ENCODE results near the gene R3HDM2. TPM values are rescaled to one million over a fixed set of nuclear protein-coding genes. Genes with fewer than 3 reads are reported as not detected.

Gene R3HDM2
- total RNA-seq, 1 experiment from 2014 or later, result 64.8 TPM

GRCh38 chr12:57273516-57273915, 157.3 kb downstream of the R3HDM2 start:
- H3K27ac Mint-ChIP-seq (ENCODE audit: low read depth, unreplicated experiment), result no peak overlapping the region
- POLR2A ChIA-PET, result interaction anchor here (0.7 kb wide), 1 partner anchor 195 kb away, joined by 3 read pairs; the partner anchor contains the start of gene NEMP1
- CTCF ChIA-PET, result interaction anchor here (0.7 to 2.7 kb wide), 3 partner anchors 9 to 34 kb away, joined by 3 to 14 read pairs (median 3); no protein-coding TSS in a partner anchor
- H3K9me3 Mint-ChIP-seq (ENCODE audit: unreplicated experiment), result no peaks in the 10 kb centered on the region
- TF ChIP-seq CTCF (IDR thresholded peaks at IDR 0.05; ENCODE audit: unreplicated experiment), result no peak
- intact Hi-C loops (cut with micrococcal nuclease), result no loop called here
- DNase-seq (ENCODE audit: unreplicated experiment), result no peak
- H3K4me3 Mint-ChIP-seq (ENCODE audit: unreplicated experiment), result no peak overlapping the region
- BruUV-seq (replicated peaks), result no TSS peak
- no peaks in the 10 kb centered on the region for H3K4me1 Mint-ChIP-seq (ENCODE audit: insufficient read depth, unreplicated experiment)
- H3K36me3 Mint-ChIP-seq (ENCODE audit: insufficient read depth, unreplicated experiment), result peaks cover 90% of the 10 kb centered on the region
- no peaks in the 10 kb centered on the region for H3K27me3 Mint-ChIP-seq (ENCODE audit: insufficient read depth, unreplicated experiment)

GRCh38 chr12:57272337-57273151, 158.3 kb downstream of the R3HDM2 start:
- Mint-ChIP-seq H3K9me3 (ENCODE audit: unreplicated experiment) (no peaks in the 10 kb centered on the region), H3K4me1 (ENCODE audit: insufficient read depth, unreplicated experiment) (no peaks in the 10 kb centered on the region), H3K36me3 (ENCODE audit: insufficient read depth, unreplicated experiment) (peaks cover 90% of the 10 kb centered on the region), H3K27ac (ENCODE audit: low read depth, unreplicated experiment) (no peak overlapping the region), H3K27me3 (ENCODE audit: insufficient read depth, unreplicated experiment) (no peaks in the 10 kb centered on the region), H3K4me3 (ENCODE audit: unreplicated experiment) (no peak overlapping the region)
- intact Hi-C loops (cut with micrococcal nuclease), result no loop called here
- no peak for TF ChIP-seq CTCF (IDR thresholded peaks at IDR 0.05; ENCODE audit: unreplicated experiment)
- ChIA-PET CTCF (interaction anchor here (0.8 to 2.7 kb wide), 3 partner anchors 8 to 181 kb away, joined by 3 to 14 read pairs (median 4); no protein-coding TSS in a partner anchor), POLR2A (interaction anchor here (0.7 kb wide), 1 partner anchor 194 kb away, joined by 3 read pairs; the partner anchor contains the start of gene NEMP1)
- no peak for DNase-seq (ENCODE audit: unreplicated experiment)
- no TSS peak for BruUV-seq (replicated peaks)

GRCh38 chr12:57270966-57271470, 159.8 kb downstream of the R3HDM2 start:
- peaks cover 90% of the 10 kb centered on the region for H3K36me3 Mint-ChIP-seq (ENCODE audit: insufficient read depth, unreplicated experiment)
- BruUV-seq (replicated peaks), result no TSS peak
- no peak for TF ChIP-seq CTCF (IDR thresholded peaks at IDR 0.05; ENCODE audit: unreplicated experiment)
- H3K4me3 Mint-ChIP-seq (ENCODE audit: unreplicated experiment), result no peak overlapping the region
- ChIA-PET CTCF (interaction anchor here (0.5 to 2.0 kb wide), 6 partner anchors 11 to 185 kb away, joined by 3 to 12 read pairs (median 4); partner anchors contain the start of gene INHBE), POLR2A (interaction anchor here (0.6 kb wide), 2 partner anchors 19 to 112 kb away, joined by 3 read pairs; no protein-coding TSS in a partner anchor)
- no peaks in the 10 kb centered on the region for H3K4me1 Mint-ChIP-seq (ENCODE audit: insufficient read depth, unreplicated experiment)
- no peaks in the 10 kb centered on the region for H3K27me3 Mint-ChIP-seq (ENCODE audit: insufficient read depth, unreplicated experiment)
- no peaks in the 10 kb centered on the region for H3K9me3 Mint-ChIP-seq (ENCODE audit: unreplicated experiment)
- intact Hi-C loops (cut with micrococcal nuclease), result no loop called here
- no peak for DNase-seq (ENCODE audit: unreplicated experiment)
- H3K27ac Mint-ChIP-seq (ENCODE audit: low read depth, unreplicated experiment), result no peak overlapping the region

GRCh38 chr12:57268264-57268663, 162.6 kb downstream of the R3HDM2 start:
- TF ChIP-seq CTCF (IDR thresholded peaks at IDR 0.05; ENCODE audit: unreplicated experiment), result no peak
- no peak for DNase-seq (ENCODE audit: unreplicated experiment)
- Mint-ChIP-seq H3K4me3 (ENCODE audit: unreplicated experiment) (no peak overlapping the region), H3K27ac (ENCODE audit: low read depth, unreplicated experiment) (no peak overlapping the region), H3K4me1 (ENCODE audit: insufficient read depth, unreplicated experiment) (no peaks in the 10 kb centered on the region), H3K36me3 (ENCODE audit: insufficient read depth, unreplicated experiment) (peaks cover 87% of the 10 kb centered on the region), H3K9me3 (ENCODE audit: unreplicated experiment) (no peaks in the 10 kb centered on the region), H3K27me3 (ENCODE audit: insufficient read depth, unreplicated experiment) (no peaks in the 10 kb centered on the region)
- CTCF ChIA-PET, result interaction anchor here (0.6 kb wide), 1 partner anchor 695 kb away, joined by 4 read pairs; no protein-coding TSS in a partner anchor
- intact Hi-C loops (cut with micrococcal nuclease), result no loop called here
- POLR2A ChIA-PET, result no interaction called here
- BruUV-seq (replicated peaks), result no TSS peak
